Measurements from ENCODE around the gene SPINK4.

DNA sequence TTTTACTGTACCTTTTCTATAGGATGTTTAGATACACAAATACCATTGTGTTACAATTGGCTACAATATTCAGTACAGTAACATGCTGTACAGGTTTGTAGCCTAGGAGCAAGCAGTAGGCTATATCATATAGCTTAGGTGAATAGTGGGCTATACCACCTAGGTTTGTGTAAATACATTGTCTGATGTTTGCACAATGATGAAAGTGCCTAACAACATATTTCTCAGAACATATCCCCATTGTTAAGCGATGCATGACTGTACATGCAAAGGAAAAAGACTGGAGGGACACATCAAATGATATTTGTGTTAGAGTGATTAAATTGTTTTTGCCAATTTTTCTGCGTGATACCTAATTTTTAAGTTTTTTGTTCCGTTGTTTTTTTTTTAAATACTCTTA, 30.2 kb downstream of the SPINK4 start:
- TF ChIP-seq, protein P1, sequence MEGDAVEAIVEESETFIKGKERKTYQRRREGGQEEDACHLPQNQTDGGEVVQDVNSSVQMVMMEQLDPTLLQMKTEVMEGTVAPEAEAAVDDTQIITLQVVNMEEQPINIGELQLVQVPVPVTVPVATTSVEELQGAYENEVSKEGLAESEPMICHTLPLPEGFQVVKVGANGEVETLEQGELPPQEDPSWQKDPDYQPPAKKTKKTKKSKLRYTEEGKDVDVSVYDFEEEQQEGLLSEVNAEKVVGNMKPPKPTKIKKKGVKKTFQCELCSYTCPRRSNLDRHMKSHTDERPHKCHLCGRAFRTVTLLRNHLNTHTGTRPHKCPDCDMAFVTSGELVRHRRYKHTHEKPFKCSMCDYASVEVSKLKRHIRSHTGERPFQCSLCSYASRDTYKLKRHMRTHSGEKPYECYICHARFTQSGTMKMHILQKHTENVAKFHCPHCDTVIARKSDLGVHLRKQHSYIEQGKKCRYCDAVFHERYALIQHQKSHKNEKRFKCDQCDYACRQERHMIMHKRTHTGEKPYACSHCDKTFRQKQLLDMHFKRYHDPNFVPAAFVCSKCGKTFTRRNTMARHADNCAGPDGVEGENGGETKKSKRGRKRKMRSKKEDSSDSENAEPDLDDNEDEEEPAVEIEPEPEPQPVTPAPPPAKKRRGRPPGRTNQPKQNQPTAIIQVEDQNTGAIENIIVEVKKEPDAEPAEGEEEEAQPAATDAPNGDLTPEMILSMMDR (IDR thresholded peaks at IDR 0.05) = no peak
- no peak for TF ChIP-seq POLR2A (IDR thresholded peaks at IDR 0.05)
- no peak for TF ChIP-seq EP300 (IDR thresholded peaks at IDR 0.05)
